GM19372 (cell line): ENCODE measurements around the gene STXBP4.

ENCODE experiments used
- ATAC-seq: cut with Tn5 transposase; IDR thresholded peaks from one replicate; pipeline ENCODE4 v1.9.1; 2021; ENCODE audit warnings: mild to moderate bottlenecking, low read depth, moderate library complexity; ENCODE audit not compliant: unreplicated experiment

Gene STXBP4

GRCh38 chr17:55162556-55162946 lies 194.0 kb downstream of the STXBP4 start:
- ATAC-seq = no peak

DNA sequence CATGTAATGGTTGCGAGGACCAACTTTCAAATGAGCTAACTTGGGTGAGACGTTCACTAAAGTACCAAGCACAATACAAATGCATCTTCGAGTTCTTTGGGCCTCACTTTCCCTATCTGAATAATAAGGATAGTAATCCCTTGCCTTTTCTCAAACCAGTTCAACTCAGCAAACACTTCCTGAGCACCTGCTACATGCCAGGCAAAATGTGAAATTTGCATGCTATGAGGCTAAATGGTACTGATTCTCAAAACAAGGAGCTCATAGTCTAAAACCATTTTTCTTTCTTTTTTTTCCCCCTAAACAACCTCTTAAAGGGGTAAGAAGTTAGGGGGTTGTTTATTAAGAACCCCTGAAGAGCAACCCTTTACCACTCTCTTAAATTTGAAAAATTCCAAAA lies 194.8 kb downstream of the STXBP4 start:
- no peak for ATAC-seq

DNA sequence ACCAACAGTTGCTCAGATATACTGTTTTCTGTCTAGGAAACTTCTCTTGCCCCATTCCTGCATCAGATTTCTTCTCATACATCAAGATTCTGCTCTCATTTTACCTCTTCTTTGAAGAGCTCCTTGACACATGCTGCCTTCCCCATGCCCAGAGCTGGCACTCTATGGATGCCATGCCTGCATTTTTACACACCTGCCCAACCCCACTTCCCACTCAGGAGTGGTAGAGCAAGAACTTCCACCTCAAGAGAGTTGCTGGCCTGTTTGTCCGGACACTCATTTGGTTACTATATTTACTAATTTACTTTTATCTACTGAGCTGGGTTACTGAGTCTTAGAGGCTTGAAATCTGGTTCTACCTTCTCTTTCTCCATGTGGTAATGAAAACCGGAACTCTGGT lies 197.9 kb downstream of the STXBP4 start:
- ATAC-seq = no peak

DNA sequence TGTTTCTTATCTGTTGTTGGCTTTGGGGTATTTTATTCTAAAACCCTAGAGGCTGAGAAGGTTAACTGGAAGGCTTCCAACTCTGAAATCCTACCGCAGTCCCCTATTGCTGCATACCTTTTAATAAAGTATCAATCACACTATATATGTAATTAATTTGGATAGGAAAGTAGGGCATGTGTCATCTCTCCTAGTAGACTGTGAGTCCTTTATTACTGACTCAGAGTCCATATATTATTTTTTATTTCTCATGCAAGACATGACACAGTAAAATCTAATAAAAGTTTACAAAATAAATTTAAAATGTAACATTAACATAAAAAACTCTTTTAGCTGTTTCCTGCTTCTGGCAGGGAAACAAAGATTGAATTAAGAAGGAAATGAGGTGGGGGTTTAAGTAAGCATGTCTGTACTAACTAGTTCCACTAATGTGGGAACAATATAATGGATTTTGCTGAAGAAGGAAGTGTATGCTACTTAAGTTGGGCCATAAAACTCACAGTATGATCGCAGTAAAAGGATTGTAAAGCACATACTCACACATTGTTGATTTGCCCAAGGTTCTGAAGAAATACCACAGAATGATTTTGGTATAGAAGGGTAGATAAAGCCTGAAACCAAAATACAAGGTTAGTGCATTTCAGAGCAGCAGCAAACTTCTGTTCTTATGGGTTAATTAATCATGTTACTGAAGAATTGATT lies 198.6 kb downstream of the STXBP4 start:
- ATAC-seq = no peak

DNA sequence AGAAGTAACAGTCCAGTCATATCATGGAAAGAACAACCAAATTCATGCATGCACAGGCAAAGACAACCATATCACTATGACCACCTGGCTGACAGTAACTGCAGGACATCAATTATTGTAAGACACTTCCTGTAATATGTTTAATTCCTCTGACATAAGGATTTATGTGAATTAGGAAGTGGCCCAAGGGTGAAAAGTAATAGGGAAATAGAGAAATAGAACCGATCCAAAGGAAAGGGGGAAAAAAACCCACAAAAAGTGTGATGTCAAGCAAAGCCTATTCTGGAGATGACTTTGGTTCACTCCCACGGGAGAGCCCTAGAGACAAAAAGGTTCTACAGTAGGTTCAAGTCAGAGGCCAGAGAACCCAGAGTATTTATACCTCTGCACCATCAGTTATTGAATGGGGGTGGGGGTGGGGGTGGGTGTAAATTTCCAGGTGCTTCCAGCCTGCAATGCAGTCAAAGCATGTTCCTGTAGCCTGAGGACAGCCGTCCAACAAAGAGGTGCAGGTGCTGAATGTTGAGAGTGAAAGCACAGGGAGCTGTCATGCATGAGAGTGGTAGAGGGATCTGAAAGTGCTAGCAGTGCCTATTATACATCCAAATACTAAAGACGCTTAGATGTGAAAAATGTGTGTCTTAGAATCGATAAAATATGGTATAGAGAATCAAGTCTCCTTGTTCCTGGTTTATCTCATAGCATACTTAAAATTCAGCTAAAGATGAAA lies 200.6 kb downstream of the STXBP4 start:
- peak; percentile 94 for ATAC-seq

GRCh38 chr17:55171634-55172328 lies 203.2 kb downstream of the STXBP4 start:
- ATAC-seq = no peak

GRCh38 chr17:55172612-55173011 lies 204.0 kb downstream of the STXBP4 start:
- ATAC-seq = no peak

DNA sequence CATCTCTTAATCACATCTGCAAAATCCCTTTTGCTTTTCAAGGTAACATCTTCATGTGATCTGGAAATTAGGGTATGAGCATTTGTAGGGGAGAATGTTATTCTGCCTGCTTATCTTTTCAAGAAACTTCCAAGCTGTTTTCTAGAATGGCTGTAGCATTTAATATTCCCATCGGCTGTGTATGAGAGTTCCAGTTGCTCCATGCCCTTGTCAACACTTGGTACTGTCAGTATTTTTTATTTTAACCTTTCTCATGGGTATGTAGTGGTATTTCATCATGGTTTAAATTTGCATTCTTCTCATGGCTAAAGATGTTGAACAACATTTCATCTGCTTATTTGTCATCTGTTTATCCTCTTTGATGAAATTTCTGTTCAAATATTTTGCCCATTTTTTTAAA lies 205.6 kb downstream of the STXBP4 start:
- ATAC-seq = no peak

DNA sequence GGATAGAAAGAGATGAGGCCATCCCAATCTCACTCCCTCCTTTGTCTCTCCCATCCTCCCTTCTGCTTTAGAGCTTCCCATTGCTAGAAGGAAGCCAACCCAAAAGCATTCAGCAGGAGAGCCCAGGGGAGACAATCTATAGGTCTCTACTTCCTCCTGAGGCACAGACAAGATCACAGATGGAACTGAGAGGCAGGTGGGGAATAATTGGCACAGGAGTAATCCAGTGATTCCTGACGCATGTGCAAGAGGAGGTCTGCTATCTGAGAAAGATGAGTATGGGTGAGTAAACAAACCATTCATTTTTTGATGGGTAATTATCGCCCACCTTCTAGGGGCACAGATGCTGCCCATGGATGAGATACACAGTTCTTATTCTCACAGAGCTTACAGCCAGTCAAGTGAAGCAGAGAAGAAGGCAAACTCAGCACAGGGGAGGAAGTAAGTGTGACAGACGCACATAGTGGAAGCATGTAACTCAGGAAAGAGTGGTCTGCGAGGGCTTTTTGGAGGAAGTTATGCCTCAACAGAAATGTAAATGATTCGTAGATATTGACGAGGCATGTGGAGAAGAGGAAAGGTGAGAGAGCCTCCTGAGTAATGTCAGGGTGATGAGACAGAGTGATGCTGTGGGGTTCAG lies 207.3 kb downstream of the STXBP4 start:
- ATAC-seq = no peak

DNA sequence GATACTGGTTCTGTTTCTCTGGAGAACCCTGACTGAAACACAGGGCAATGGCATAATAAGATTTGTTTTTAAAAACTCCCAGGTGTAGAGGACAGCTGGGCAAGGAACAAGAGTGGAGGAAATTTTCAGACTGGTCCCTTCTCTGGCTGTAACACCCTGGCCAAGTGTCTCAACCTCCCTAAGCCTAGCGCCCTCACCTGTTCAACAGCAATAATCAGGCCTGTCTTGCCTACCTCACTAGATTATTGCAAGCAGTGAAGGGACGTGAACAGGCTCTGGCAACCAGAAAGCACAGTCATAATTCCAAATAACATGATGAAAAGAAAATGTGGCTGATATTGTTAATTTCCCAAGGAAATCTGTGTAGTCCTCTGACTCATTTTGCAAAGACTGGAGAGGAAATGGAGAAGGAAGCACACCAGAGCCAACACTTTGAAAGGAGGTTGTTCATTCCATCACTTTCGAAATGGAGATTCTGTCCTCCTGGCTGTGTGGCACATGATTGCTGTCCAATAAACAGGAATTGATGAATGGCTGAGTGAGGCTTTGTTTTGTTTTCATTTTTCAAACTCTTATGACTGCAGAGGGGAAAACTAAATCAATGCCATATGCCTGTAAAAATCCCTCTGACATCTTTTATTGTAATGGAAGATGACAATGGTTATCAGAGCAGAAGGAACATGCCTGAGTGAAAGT lies 208.7 kb downstream of the STXBP4 start:
- no peak for ATAC-seq

DNA sequence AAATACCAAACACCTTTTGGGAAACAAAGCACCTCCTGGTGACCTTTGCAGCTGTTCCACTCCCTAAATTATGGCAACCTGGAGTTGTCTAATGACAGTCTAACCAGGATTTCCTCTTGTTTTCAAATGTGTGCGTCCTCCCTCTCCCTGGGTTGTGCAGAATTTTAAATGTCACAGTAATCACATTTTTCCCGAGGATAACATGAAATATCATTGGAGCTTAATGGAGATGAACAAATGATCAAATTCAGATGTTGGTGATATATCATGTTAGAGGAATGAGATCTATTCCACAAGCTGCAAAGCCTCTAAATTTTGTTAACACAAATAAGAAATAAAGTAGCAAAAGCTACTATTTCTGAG lies 209.3 kb downstream of the STXBP4 start:
- no peak for ATAC-seq

DNA sequence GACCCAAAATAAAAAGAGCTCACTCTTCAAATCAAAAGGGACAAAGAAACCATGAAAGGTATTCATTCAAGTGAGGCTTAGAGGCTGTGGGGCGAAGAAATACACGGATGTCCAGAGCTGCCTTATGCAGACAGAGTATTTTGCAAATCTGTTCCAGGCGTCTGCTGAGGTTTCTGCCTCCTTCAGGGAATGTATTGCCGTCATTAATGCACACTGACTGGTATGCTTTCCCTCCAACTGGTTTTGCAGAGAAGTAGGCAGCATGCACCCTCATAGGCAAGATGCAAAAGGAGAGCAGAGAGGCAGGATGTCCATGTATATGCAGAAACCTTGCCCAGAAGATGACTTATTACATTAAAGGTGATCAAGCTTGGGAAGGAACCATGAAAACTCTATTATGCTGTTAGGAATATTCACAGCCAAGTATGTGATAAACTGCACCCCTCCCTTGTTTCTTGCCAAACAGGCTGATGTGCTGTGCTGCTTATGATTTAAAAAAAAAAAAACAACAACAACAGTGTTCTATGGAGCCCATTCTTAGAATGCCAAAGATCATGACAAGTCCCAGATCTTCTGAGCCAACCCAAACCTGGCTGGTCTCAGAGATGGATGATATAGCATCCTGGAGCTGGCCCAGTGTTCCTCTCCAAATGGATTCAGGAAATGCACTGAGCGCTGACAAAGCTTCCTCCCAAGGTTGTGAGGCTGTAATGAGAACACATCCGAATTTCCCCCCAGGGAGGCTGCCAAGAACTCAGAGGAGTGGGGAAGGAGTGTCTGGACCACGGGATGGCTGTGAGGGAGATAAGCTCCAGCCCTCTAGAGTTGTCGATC lies 218.6 kb downstream of the STXBP4 start:
- ATAC-seq = no peak

- ATAC-seq = no peak
Measured at GRCh38 chr17:55190748-55191147, 222.2 kb downstream of the STXBP4 start.

DNA sequence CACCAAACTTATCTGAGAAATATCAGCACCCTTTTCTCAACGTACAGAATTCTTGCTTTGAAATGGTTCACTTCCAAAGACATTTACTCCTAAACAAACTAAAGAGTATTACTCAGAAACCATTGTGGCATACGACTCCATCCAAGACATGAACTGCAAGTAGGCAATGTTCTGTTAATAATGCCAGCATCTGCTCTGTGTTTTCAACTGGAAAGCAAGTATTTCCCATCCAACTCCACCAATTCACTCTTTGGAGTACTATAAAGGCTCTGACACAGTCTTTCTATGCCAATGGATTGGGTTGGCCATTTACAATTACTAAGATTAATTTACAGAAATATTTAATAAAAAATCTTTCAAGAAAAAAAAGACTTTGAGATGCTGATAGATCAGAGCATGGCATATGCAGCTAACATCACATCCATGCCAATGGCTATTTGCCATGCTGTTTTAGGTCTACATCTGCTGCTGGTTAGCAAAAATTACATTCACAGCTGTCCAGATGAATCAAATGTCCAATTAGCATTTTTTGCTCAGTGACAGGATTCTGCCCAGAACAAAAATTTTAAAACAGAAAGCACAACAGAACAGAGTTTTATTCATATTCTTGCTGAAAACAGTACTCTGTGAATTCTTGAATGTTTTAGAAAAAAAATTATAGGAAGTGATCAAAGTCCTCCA lies 230.3 kb downstream of the STXBP4 start:
- no peak for ATAC-seq

- ATAC-seq = no peak
Measured at GRCh38 chr17:55200904-55201303, 232.3 kb downstream of the STXBP4 start.

DNA sequence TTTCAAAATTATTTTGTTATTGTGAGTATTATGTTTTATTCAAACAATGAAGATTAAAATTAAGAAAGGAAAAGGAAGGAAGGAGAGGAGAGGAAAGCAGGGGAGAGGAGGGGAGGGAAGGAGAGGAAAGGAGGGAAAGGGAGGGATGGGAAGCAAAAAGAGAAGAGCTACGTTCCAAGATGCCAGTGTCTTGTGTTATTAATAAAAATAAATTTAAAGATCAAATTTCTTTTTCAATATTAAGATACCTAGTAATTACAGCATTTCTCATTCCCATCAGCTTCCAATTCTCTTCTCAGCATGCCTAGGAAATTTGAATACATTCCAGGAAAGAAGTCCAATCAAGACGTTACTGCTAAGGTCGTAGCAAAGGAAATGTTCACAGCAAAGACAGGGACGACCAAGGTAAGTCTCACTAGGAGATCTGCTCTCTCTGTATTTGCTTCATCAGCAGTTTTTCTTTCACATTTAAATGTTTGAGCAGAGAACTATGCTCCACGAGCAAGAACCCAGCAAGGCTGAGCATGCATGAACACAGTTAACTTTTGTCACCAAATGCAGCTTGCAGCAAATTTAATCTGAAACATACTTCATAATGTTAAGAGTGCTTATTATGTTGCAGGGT lies 232.9 kb downstream of the STXBP4 start:
- ATAC-seq = no peak

DNA sequence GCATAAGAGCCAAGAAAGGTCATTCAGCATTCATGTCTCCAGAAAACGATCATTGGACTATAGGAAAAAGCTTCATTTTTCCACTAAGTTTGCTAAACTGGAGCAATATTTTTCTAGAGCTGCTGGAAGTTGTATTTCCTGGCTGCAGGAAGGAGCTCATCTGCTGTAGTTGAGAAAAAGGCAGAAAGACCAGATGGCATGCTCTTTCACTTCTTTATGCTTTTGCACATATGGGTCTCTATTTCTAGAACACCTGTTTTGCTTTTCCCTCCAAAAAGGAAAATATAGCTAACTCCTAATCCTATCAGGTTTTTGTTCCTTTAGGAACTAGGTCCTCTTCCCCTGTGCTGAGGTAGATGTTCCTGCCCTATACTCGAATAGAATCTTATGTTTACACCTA lies 234.3 kb downstream of the STXBP4 start:
- no peak for ATAC-seq

- ATAC-seq = no peak
Measured at GRCh38 chr17:55208078-55208812, 239.7 kb downstream of the STXBP4 start.
